Tibial artery (tissue), 4 donors: ENCODE data around the gene PAMR1.

ENCODE experiments used
- DNase-seq, 2 donors: peaks; one replicate each; pipeline ENCODE4 v3.0.0-alpha.2; 2019
- H3K27ac ChIP-seq, 2 donors: fragments of 200-600 bp; sonication (generic) in 1 of 2; 1 replicate in 1 of 2; 2 replicates in 1 of 2; pipeline ENCODE4 v1.5.1; 2018 to 2019; ENCODE audit warnings: mild to moderate bottlenecking in 1 of 2
- H3K27me3 ChIP-seq, 2 donors: fragments of 200-600 bp; sonication (generic) in 1 of 2; one replicate each; pipeline versions ENCODE4 v1.5.1 to v1.6.0; 2016 to 2019
- H3K36me3 ChIP-seq, 3 donors: fragments of 200-600 bp; sonication (generic) in 2 of 3; one replicate each; pipeline ENCODE4 v1.5.1; 2016 to 2019; ENCODE audit warnings: mild to moderate bottlenecking in 2 of 3
- H3K4me1 ChIP-seq, 4 donors: fragments of 200-600 bp; sonication (generic) in 2 of 4; 1 replicate in 3 of 4; 2 replicates in 1 of 4; pipeline ENCODE4 v1.5.1; 2016 to 2019
- H3K4me3 ChIP-seq, 2 donors: fragments of 200-600 bp; sonication (generic) in 1 of 2; 1 replicate in 1 of 2; 2 replicates in 1 of 2; pipeline ENCODE4 v1.5.1; 2018 to 2019; ENCODE audit warnings: mild to moderate bottlenecking in 2 of 2
- H3K9me3 ChIP-seq, 3 donors: fragments of 200-600 bp; sonication (generic) in 1 of 3; one replicate each; pipeline ENCODE4 v1.5.1; 2016 to 2019
- CTCF ChIP-seq, 2 experiments: fragments of 200-600 bp in 1 of 2; fragments of 450-650 bp in 1 of 2; IDR thresholded peaks; one replicate each; pipeline ENCODE4 v1.5.1; 2017 to 2019; ENCODE audit warnings: antibody characterized with exemption in 2 of 2, mild to moderate bottlenecking in 1 of 2, moderate library complexity in 1 of 2
- intact Hi-C: fragments of 100-400 bp; cut with DNase I; formaldehyde crosslinking; loops from one replicate; pipeline ENCODE4 v1.15.0; 2023; ENCODE audit warnings: low total_unique reads

Gene PAMR1

GRCh38 chr11:35470616-35471015, 54.8 kb downstream of the PAMR1 start:
- Histone ChIP-seq H3K27me3 (peaks cover 0 to 15% of the 10 kb centered on the region in 2 donors), H3K36me3 (no peaks in the 10 kb centered on the region), H3K27ac (no peak overlapping the region), H3K9me3 (no peaks in the 10 kb centered on the region), H3K4me3 (no peak overlapping the region), H3K4me1 (no peaks in the 10 kb centered on the region)
- TF ChIP-seq CTCF (IDR thresholded peaks at IDR 0.05), result no peak
- DNase-seq, result no peak
- intact Hi-C loops, result loop anchor here (5.0 kb wide), 1 partner anchor 1023 kb away; no protein-coding TSS in a partner anchor

- Histone ChIP-seq H3K27ac (no peak overlapping the region), H3K36me3 (no peaks in the 10 kb centered on the region), H3K27me3 (peaks cover 0 to 9% of the 10 kb centered on the region in 2 donors), H3K4me3 (no peak overlapping the region), H3K9me3 (no peaks in the 10 kb centered on the region), H3K4me1 (no peaks in the 10 kb centered on the region)
- DNase-seq, result no peak
- TF ChIP-seq CTCF (IDR thresholded peaks at IDR 0.05), result no peak
- intact Hi-C loops, result no loop called here
Measured at GRCh38 chr11:35466058-35466457, 59.4 kb downstream of the PAMR1 start.

- TF ChIP-seq CTCF (IDR thresholded peaks at IDR 0.05), result no peak
- peaks cover 0 to 9% of the 10 kb centered on the region in 2 donors for H3K27me3 ChIP-seq
- intact Hi-C loops, result no loop called here
- H3K9me3 ChIP-seq, result no peaks in the 10 kb centered on the region
- no peaks in the 10 kb centered on the region for H3K36me3 ChIP-seq
- no peak for DNase-seq
- H3K27ac ChIP-seq, result no peak overlapping the region
- H3K4me3 ChIP-seq, result no peak overlapping the region
- no peaks in the 10 kb centered on the region for H3K4me1 ChIP-seq
Measured at GRCh38 chr11:35464308-35464707, 61.1 kb downstream of the PAMR1 start.

GRCh38 chr11:35463331-35463751, 62.1 kb downstream of the PAMR1 start:
- no peak for DNase-seq
- H3K27ac ChIP-seq, result no peak overlapping the region
- no peaks in the 10 kb centered on the region for H3K9me3 ChIP-seq
- H3K27me3 ChIP-seq, result peaks cover 0 to 5% of the 10 kb centered on the region in 2 donors
- no peak overlapping the region for H3K4me3 ChIP-seq
- H3K36me3 ChIP-seq, result no peaks in the 10 kb centered on the region
- H3K4me1 ChIP-seq, result no peaks in the 10 kb centered on the region
- no peak for TF ChIP-seq CTCF (IDR thresholded peaks at IDR 0.05)
- intact Hi-C loops, result no loop called here

- Histone ChIP-seq H3K36me3 (no peaks in the 10 kb centered on the region), H3K9me3 (no peaks in the 10 kb centered on the region), H3K4me3 (no peak overlapping the region), H3K27ac (no peak overlapping the region), H3K27me3 (peaks cover 0 to 2% of the 10 kb centered on the region in 2 donors), H3K4me1 (no peaks in the 10 kb centered on the region)
- no peak for TF ChIP-seq CTCF (IDR thresholded peaks at IDR 0.05)
- intact Hi-C loops, result no loop called here
- DNase-seq, result no peak
Measured at GRCh38 chr11:35461917-35462538, 63.4 kb downstream of the PAMR1 start.

GRCh38 chr11:35459489-35459888, 65.9 kb downstream of the PAMR1 start:
- Histone ChIP-seq H3K9me3 (no peaks in the 10 kb centered on the region), H3K27me3 (peaks cover 0 to under 1% of the 10 kb centered on the region in 2 donors), H3K4me1 (no peaks in the 10 kb centered on the region), H3K36me3 (no peaks in the 10 kb centered on the region), H3K27ac (no peak overlapping the region), H3K4me3 (no peak overlapping the region)
- DNase-seq, result no peak
- intact Hi-C loops, result no loop called here
- TF ChIP-seq CTCF (IDR thresholded peaks at IDR 0.05), result no peak
